ENCODE measurements around the gene NKX3-2. TPM values are rescaled to one million over a fixed set of nuclear protein-coding genes. Genes with fewer than 3 reads are reported as not detected.

The NKX3-2 gene
- total RNA-seq, 4 donors from 2014 or later, result 0.54 to 1.3 TPM; not detected in 2

DNA sequence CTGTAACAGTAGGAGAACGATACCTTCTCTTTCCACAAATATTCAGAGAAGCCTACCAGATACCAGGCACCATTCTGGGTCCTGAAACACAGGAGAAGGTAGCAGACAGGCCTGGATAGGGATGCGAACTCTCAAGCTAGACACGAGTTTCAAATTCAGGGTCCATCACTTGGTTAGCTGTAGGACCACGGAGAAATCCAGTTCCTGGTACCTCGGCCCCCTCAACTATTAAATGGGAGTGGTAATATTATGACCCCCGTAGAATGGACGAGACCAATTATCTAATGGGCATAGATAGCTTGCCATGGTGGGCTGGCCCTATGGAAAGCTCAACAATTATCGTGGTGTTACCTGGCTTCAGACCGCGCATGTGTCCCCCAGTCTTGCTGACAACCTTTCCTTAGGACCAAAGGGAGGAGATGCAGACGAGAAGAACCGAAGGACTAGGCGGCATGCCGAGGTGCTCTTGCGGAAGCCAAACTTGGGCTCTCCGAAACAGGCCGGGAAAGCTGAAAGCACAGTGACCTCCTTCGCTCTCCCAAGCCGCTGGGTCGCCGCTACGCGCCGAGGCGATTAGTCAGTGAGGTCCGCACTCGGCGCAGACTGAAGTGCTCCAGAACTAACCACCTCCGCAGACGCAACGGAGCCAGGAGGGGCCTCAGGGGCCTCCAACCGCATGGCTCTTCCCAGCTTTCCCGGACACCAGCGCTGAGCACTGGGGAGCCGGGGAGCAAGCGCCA lies 19.6 kb downstream of the NKX3-2 start:
- peaks cover 0 to 20% (median 4%) of the 10 kb centered on the region in 4 donors for H3K4me1 ChIP-seq
- no peak overlapping the region for H3K27ac ChIP-seq
- no peak for TF ChIP-seq POLR2A (IDR thresholded peaks at IDR 0.05)
- TF ChIP-seq, protein P1, sequence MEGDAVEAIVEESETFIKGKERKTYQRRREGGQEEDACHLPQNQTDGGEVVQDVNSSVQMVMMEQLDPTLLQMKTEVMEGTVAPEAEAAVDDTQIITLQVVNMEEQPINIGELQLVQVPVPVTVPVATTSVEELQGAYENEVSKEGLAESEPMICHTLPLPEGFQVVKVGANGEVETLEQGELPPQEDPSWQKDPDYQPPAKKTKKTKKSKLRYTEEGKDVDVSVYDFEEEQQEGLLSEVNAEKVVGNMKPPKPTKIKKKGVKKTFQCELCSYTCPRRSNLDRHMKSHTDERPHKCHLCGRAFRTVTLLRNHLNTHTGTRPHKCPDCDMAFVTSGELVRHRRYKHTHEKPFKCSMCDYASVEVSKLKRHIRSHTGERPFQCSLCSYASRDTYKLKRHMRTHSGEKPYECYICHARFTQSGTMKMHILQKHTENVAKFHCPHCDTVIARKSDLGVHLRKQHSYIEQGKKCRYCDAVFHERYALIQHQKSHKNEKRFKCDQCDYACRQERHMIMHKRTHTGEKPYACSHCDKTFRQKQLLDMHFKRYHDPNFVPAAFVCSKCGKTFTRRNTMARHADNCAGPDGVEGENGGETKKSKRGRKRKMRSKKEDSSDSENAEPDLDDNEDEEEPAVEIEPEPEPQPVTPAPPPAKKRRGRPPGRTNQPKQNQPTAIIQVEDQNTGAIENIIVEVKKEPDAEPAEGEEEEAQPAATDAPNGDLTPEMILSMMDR (IDR thresholded peaks at IDR 0.05), result no peak
- DNase-seq, result no peak
- no peaks in the 10 kb centered on the region for H3K36me3 ChIP-seq
- H3K9me3 ChIP-seq, result peaks cover 0 to 18% (median 7%) of the 10 kb centered on the region in 4 donors
- H3K4me3 ChIP-seq, result no peak overlapping the region
- peaks cover 0 to 54% of the 10 kb centered on the region in 2 donors for H3K27me3 ChIP-seq

DNA sequence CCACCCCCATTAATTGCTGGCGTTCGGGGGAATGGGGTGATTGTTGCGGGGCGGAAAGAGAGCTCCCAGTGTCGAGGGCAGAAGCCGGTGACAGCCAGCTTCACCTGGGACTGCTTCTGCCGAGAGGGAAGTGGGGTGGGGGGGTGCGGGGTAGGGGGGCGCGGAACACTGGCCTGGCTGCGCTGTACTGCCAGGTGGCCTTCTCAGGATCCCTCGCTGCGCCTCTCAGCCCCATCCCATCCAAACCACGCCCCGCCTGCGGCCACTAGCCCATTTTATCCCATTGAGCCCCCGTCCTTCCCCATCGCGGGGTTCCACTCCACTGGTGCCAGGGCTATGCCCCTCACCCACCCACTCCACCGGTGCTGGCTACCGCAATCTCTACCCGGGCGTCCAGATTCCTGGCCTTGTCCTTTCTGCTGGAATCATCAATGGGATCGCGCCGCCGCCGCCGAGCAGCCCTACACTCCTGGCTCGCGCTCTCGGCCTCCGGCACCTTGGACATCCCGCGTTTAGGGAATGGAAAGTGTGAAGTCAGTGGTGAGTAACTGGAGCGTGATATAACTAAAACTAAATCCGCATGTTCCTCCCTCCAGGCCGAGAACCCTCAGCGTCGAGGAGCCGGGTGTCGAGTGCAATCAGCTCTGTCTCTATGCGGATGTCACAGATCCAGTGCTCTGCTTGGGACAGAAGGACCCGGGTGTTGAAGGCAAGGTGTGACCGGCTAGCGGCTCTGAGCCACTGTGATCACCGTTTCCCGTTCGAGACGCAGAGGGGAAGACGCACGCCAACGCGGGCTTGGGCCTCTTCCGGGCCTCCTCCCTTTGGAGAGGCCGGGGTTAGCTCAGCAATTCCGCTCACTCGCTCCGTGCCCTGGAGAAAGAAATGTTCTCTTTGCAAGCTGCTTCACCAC lies 20.5 kb downstream of the NKX3-2 start:
- DNase-seq, result no peak
- no peak overlapping the region for H3K27ac ChIP-seq
- H3K36me3 ChIP-seq, result no peaks in the 10 kb centered on the region
- H3K27me3 ChIP-seq, result peaks cover 0 to 47% of the 10 kb centered on the region in 2 donors
- H3K4me3 ChIP-seq, result no peak overlapping the region
- H3K4me1 ChIP-seq, result peaks cover 0 to 17% (median 4%) of the 10 kb centered on the region in 4 donors
- peaks cover 0 to 18% (median 7%) of the 10 kb centered on the region in 4 donors for H3K9me3 ChIP-seq
- TF ChIP-seq POLR2A (IDR thresholded peaks at IDR 0.05), result no peak
- TF ChIP-seq, protein P1 (IDR thresholded peaks at IDR 0.05), result no peak

DNA sequence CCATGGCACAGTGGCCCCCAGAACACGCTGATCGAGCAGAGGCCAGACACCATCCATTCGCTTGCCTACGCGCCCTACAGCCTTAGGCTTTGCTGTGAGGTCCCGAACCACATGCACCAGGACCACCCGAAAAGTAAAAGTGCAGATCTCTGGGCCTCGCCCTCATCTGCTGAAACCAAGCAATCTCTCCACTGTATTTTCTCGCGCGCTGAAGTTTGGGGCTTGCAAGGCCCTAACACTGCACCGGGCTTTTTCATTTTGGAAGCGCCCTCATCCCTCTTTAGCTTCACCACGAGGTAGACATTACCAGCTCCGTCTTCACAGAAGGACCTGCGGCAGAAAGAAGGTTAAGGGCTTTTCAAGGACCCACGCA lies 21.2 kb downstream of the NKX3-2 start:
- TF ChIP-seq, protein P1 (IDR thresholded peaks at IDR 0.05), result no peak
- no peak for TF ChIP-seq POLR2A (IDR thresholded peaks at IDR 0.05)
- H3K4me3 ChIP-seq, result no peak overlapping the region

DNA sequence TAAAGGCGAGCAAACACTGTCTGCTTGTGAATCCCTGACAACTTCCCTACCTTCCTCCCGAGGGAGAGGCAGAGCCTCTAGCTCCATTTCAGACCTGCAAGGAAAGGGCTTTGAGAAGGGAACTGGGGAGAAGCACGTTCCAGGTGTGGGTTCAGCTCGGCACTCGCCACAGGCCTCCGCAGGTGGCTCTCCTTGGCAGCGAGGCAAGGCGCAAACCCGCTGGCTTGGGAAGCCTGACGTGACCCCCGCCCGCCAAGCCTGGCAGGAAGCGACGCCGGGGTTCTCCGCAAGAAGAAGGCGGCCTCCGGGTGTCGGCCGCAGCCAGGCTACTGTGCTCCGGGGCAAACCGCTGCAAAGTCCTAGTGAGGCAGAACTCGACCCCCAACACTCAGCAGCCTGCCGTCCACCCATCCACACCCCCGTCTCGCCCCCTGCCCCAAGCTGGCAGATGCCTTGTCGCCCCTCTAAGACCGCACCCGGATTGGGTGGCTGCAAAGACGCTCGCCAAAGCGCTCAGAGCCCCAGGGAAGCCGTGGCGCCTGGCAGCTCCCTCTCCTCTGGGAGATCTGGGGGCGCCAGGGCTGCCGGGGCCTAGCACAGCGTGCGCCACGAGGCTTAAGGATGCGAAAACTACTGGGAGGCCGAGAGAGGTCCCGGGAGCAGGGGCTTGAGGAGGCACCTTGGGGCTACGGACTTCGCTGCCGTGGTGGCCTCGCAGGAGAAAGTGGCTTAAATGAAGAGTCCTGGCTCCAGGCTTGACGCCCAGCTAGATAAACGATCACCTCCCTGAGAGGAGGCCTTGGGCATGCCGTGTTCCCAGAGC lies 21.8 kb downstream of the NKX3-2 start:
- TF ChIP-seq POLR2A (IDR thresholded peaks at IDR 0.05), result no peak
- TF ChIP-seq, protein P1 (IDR thresholded peaks at IDR 0.05), result no peak

More for the DNA sequence above, 21.2 kb downstream of the NKX3-2 start:
- no peaks in the 10 kb centered on the region for H3K36me3 ChIP-seq
- H3K9me3 ChIP-seq, result peaks cover 0 to 18% (median 7%) of the 10 kb centered on the region in 4 donors
- peaks cover 0 to 10% (median 4%) of the 10 kb centered on the region in 4 donors for H3K4me1 ChIP-seq
- H3K27me3 ChIP-seq, result peaks cover 0 to 39% of the 10 kb centered on the region in 2 donors
- no peak overlapping the region for H3K27ac ChIP-seq
- DNase-seq, result no peak

DNA sequence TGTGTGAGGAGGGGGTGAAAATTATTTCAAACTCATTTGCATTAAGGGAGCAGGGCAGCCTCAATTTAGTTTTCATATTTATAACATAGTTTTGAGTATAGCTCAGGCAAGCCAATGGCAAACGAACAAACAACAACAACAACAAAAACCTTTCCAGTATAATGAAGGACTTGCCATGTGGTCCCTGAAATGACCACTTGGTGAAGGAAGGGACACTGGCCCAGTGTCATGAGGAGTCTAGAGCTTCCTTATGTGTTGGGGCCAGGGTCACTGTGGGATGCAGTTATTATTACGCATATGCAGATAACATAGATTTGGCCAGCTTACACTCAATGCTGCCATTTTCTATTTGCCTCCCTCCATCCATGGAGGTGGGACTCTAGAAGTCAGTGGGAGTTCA lies 23.3 kb downstream of the NKX3-2 start:
- H3K36me3 ChIP-seq, result no peaks in the 10 kb centered on the region
- H3K27me3 ChIP-seq, result peaks cover 0 to 32% of the 10 kb centered on the region in 2 donors
- TF ChIP-seq POLR2A (IDR thresholded peaks at IDR 0.05), result no peak
- TF ChIP-seq, protein P1 (IDR thresholded peaks at IDR 0.05), result no peak
- no peak overlapping the region for H3K4me3 ChIP-seq
- no peaks in the 10 kb centered on the region for H3K4me1 ChIP-seq
- no peak overlapping the region for H3K27ac ChIP-seq
- peaks cover 0 to 18% (median 7%) of the 10 kb centered on the region in 4 donors for H3K9me3 ChIP-seq
- DNase-seq, result no peak

More for the DNA sequence above, 21.8 kb downstream of the NKX3-2 start:
- no peak for DNase-seq
- H3K27ac ChIP-seq, result no peak overlapping the region
- H3K27me3 ChIP-seq, result peaks cover 0 to 33% of the 10 kb centered on the region in 2 donors
- peaks cover 0 to 4% (median 1%) of the 10 kb centered on the region in 4 donors for H3K4me1 ChIP-seq
- no peaks in the 10 kb centered on the region for H3K36me3 ChIP-seq
- H3K9me3 ChIP-seq, result peaks cover 0 to 18% (median 7%) of the 10 kb centered on the region in 4 donors
- no peak overlapping the region for H3K4me3 ChIP-seq
